GM21619 (cell line): ENCODE data around the gene CAPN9.

Experiments used
- ATAC-seq: cut with Tn5 transposase; IDR thresholded peaks from one replicate; pipeline ENCODE4 v1.9.1; 2021; ENCODE audit not compliant: unreplicated experiment

The CAPN9 gene

DNA sequence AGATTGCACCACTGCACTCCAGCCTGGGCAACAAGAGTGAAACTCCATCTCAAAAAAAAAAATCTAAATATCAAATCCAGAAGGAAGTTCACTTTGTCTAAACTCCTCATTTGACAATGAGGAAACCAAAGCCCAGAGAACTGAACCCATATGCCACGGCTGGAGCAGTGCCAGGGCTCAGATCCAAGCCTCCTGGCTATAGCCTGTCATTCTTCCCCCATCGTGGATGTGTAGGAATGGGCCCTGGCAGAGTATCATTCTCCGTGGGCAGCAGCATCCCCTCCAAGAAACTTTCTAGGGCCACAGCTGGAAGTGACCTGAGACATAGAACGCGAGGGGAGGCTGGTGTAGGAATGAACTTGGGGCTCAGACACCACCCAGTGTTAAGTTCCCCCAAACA lies 47.2 kb downstream of the CAPN9 start:
- no peak for ATAC-seq

GRCh38 chr1:230794871-230795605 lies 47.9 kb downstream of the CAPN9 start:
- no peak for ATAC-seq

GRCh38 chr1:230796626-230797025 lies 49.4 kb downstream of the CAPN9 start:
- no peak for ATAC-seq

DNA sequence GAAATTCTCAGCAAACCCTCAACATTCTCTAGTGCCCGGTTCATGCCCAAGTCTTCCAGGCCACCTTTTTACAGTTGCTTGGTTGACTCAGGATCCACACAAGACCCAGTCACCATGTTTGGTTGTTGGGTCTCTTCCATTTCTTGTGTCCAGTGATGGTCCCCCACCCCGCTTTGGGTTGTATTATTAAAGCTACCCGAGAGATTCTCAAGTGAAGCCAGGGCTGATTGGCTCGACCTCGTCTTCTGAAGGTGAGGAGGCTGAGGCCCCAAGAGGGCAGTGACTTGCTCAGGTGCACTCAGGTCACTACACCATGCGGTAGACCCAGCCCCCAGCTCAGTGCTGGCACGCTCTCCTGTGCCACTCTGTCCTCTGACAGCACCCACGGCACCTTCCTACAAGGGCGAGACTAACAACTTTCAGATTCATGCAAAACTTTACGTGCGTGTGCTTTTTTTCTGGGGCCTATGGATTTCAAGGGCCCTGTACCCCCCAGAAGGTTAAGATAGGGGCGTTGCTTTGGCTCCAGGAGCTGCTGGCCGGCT lies 50.3 kb downstream of the CAPN9 start:
- ATAC-seq = no peak

DNA sequence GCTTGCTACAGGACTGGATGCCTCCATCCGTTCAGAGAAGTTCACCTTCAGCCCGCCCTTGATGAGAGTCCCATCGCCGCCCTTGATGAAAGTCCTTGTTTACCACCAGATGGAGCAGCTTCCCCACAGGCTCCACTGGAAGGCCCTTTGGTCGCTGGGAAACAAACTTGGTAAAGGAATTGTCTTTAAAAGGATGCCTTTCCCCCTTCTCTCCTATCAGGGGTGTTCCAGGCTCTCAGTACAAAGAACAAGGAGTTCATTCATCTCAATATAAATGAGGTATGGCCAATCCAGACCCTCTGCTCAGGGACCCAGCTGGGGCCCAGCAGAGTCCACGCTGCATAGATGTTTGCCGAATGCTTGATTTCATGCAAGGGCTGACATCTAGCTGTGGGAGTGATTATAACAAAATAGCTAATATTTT lies 50.8 kb downstream of the CAPN9 start:
- no peak for ATAC-seq

DNA sequence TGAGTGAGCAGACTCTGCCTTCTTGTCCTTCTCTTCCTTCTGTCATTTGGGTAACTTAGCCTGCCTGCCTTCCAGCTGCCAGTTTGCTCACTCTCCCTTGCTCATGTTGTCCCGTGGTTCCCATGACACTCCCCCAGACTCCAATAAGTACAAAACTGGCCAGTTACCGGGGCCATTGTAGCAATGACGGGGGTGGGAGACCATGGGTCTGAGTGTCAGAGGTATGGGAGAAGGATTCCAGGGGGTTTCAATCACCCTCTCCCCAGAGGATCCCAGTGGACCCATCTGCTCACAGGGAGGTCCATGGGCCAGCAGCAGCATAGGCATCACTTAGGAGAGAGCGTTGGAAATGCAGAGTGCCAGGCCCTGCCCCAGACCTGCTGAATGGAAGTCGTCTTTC lies 51.3 kb downstream of the CAPN9 start:
- no peak for ATAC-seq

- ATAC-seq = no peak
Observed at GRCh38 chr1:230800891-230801840, 54.0 kb downstream of the CAPN9 start.

- no peak for ATAC-seq
Observed at GRCh38 chr1:230804396-230804795, 57.2 kb downstream of the CAPN9 start.

DNA sequence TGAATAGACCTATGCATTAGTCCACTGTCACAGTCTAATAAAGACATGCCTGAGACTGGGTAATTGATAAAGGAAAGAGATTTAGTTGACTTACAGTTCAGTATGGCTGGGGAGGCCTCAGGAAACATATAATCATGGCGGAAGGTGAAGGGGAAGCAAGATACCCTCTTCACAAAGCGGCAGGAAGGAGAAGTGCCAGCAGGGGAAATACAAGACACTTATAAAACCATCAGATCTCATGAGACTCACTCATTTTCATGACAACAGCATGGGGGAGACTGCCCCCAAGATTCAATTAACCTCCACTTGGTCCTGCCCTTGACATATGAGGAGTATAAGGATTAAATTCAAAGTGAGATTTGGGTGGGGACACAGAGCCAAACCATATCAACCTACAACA lies 59.4 kb downstream of the CAPN9 start:
- ATAC-seq = no peak

GRCh38 chr1:230807029-230807428 lies 59.8 kb downstream of the CAPN9 start:
- ATAC-seq = no peak

- no peak for ATAC-seq
Observed at GRCh38 chr1:230807561-230808280, 60.5 kb downstream of the CAPN9 start.

- no peak for ATAC-seq
Observed at GRCh38 chr1:230808281-230808872, 61.2 kb downstream of the CAPN9 start.

DNA sequence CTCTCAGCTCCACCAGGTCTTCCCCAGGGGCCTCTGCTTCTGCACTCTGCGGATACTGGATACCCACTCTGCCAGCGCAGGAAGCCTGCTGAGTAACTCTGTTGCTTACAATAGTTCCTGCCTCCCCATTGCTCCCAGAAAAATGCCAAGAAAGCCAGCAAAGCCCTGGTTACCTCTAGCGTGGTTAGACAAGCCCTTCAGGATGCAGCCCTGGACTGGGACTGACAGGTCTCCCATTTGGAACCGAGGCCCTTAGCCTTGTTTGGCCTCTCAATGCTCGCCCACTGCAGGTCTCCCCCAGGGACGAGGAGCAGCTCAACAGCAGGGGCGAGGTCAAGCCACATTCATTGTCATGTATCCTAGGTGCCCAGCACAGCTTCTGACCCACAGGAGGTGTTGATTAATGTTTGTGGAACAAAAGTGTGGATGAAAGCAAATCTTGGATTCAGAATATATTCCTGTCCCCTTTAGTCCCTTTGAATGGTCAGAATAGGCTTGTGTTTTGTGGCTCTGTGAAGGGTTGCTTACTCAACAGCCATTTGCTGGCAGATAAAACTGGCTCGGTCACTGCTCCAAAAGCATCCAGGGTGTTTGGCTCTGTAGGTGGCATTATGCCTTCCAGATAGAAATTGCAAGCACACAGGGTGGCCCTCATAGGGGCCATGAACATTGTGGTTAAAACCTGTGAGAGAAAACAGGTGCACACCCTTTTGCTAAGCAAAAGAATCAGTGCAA lies 62.2 kb downstream of the CAPN9 start:
- ATAC-seq = no peak

DNA sequence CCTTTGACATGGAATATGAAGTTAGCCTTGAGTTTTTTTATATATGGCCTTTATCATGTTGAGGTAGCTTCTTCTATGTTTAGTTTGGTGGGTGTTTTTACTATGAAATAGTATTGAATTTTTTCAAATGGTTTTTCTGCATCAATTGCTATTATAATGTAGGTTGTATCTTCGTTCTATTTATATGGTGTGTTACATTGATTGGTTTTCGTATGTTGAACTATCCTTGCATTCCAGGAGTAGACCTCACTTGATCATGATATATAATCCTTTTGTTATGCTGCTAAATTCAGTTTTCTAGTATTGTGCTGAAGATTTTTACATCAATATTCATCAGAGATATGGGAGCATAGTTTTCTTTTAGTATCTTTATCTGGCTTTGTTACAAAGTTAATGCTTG lies 65.4 kb downstream of the CAPN9 start:
- no peak for ATAC-seq

DNA sequence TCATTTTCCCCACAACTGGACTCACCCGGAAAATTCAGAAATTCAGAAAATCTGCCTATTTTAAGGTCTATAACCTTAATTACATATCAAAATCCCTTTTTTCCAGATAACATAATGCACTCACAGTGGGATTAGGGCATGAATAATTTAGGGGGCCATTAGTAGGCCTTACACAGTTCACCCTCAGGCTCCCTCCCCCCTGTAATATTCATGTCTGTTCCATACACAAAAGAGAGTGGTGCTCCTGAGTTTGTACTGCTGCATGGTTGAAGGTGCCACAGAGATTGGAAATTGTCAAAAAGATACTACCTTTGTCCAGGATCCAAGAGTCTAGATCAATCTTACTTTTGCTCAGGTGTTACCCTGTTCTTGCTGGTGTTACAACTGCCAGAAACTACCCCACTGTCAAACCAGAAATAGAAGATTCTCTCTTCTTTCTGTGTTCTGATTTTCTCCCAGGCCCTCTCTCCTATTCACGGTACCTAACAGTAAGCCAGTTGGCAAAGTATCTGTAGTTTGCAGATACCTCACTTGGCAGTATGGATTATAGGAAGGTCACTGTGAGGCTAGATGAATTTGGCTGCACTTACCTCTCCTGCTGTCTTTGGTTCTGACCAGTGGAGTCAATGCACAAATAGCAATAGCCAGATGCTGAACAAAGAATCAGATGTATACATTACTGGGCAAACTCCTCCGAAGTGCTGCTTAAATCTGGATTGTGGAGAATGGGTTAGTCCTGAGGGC lies 67.9 kb downstream of the CAPN9 start:
- no peak for ATAC-seq

GRCh38 chr1:230816018-230816417 lies 68.8 kb downstream of the CAPN9 start:
- no peak for ATAC-seq

- ATAC-seq = no peak
Observed at GRCh38 chr1:230818367-230818766, 71.2 kb downstream of the CAPN9 start.

GRCh38 chr1:230818901-230819300 lies 71.7 kb downstream of the CAPN9 start:
- no peak for ATAC-seq

- ATAC-seq = no peak
Observed at GRCh38 chr1:230819976-230820375, 72.8 kb downstream of the CAPN9 start.
